Suprapubic skin (tissue), 4 donors: ENCODE results near the gene RENBP. TPM values are rescaled to one million over a fixed set of nuclear protein-coding genes. Genes with fewer than 3 reads are reported as not detected.

Experiments used
- DNase-seq, 2 donors: peaks; one replicate each; pipeline ENCODE4 v3.0.0-alpha.2; 2019; ENCODE audit warnings: low spot score in 2 of 2
- H3K27ac ChIP-seq: fragments of 200-600 bp; sonication (generic); one replicate; pipeline ENCODE4 v1.5.1; 2019
- H3K27me3 ChIP-seq: fragments of 200-600 bp; sonication (generic); one replicate; pipeline ENCODE4 v1.5.1; 2019
- H3K36me3 ChIP-seq: fragments of 200-600 bp; sonication (generic); one replicate; pipeline ENCODE4 v1.5.1; 2019
- H3K4me1 ChIP-seq: fragments of 200-600 bp; sonication (generic); one replicate; pipeline ENCODE4 v1.5.1; 2019
- H3K4me3 ChIP-seq: fragments of 200-600 bp; sonication (generic); one replicate; pipeline ENCODE4 v1.5.1; 2019; ENCODE audit warnings: mild to moderate bottlenecking
- H3K9me3 ChIP-seq: fragments of 200-600 bp; sonication (generic); one replicate; pipeline ENCODE4 v1.5.1; 2019
- EP300 ChIP-seq: sonication (generic); formaldehyde crosslinking; IDR thresholded peaks from one replicate; pipeline ENCODE4 v1.6.1; 2017; ENCODE audit warnings: antibody characterized with exemption
- POLR2A ChIP-seq, 2 donors: fragments of 450-650 bp; IDR thresholded peaks; one replicate each; pipeline ENCODE4 v1.6.1; 2017; ENCODE audit warnings: antibody characterized with exemption in 2 of 2, mild to moderate bottlenecking in 2 of 2, moderate library complexity in 2 of 2
- POLR2AphosphoS5 ChIP-seq, 3 donors: sonication (generic); formaldehyde crosslinking; IDR thresholded peaks; one replicate each; pipeline ENCODE4 v1.6.1; 2017; ENCODE audit warnings: antibody characterized with exemption in 3 of 3
- WGBS: methylation state at CpG from one replicate; pipeline ENCODE4 v1.1.5; 2018; 5-methylcytosine and 5-hydroxymethylcytosine counted together
- total RNA-seq, 4 donors: library from RNA; depleted of rRNA; stranded (reverse); fragments of >200 nt; gene quantifications; one replicate each; pipeline ENCODE4 v1.1.0, GENCODE V29; 2016
- TF ChIP-seq, protein P1 (sequence below), 2 donors: fragments of 200-600 bp in 1 of 2; fragments of 450-650 bp in 1 of 2; sonication (generic) in 1 of 2; IDR thresholded peaks; one replicate each; pipeline ENCODE4 v1.5.1; 2016 to 2019; ENCODE audit warnings: antibody characterized with exemption in 2 of 2, mild to moderate bottlenecking in 1 of 2, moderate library complexity in 1 of 2

The RENBP gene
- total RNA-seq, 4 donors from 2014 or later: 1.7 to 9.9 (median 4.6) TPM

DNA sequence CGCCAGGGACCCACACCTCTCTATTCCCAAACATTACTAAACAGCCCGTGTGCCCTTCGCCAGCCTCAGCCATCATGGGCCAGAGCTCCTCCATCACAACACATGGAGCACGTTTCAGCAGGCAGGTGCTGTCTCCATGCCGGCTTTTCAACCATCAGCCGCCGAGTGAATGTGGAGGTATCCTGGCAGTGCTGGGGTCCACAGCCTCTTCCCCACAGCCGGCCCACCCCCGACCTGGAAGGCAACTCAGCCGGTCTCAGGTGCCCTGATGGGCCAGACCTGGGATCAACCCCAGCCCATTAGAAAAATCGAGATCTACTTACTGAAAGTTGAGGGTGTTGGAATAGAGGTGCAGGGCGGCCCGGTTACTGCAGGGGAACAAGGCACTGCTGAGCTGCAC is 12.7 kb downstream of the RENBP start:
- Histone ChIP-seq H3K27ac (no peak overlapping the region), H3K27me3 (no peaks in the 10 kb centered on the region), H3K36me3 (peaks cover 18% of the 10 kb centered on the region), H3K9me3 (no peaks in the 10 kb centered on the region), H3K4me3 (no peak overlapping the region), H3K4me1 (peaks cover 35% of the 10 kb centered on the region)
- 94% methylated on average over 11 of the region's 13 CpGs for WGBS
- TF ChIP-seq EP300 (no peak), POLR2A (IDR thresholded peaks at IDR 0.05) (no peak), POLR2AphosphoS5 (IDR thresholded peaks at IDR 0.05) (no peak)
- TF ChIP-seq, protein P1, sequence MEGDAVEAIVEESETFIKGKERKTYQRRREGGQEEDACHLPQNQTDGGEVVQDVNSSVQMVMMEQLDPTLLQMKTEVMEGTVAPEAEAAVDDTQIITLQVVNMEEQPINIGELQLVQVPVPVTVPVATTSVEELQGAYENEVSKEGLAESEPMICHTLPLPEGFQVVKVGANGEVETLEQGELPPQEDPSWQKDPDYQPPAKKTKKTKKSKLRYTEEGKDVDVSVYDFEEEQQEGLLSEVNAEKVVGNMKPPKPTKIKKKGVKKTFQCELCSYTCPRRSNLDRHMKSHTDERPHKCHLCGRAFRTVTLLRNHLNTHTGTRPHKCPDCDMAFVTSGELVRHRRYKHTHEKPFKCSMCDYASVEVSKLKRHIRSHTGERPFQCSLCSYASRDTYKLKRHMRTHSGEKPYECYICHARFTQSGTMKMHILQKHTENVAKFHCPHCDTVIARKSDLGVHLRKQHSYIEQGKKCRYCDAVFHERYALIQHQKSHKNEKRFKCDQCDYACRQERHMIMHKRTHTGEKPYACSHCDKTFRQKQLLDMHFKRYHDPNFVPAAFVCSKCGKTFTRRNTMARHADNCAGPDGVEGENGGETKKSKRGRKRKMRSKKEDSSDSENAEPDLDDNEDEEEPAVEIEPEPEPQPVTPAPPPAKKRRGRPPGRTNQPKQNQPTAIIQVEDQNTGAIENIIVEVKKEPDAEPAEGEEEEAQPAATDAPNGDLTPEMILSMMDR (IDR thresholded peaks at IDR 0.05): no peak
- DNase-seq: no peak

GRCh38 chrX:153931151-153931550 is 13.3 kb downstream of the RENBP start:
- Histone ChIP-seq H3K4me1 (peaks cover 40% of the 10 kb centered on the region), H3K27me3 (no peaks in the 10 kb centered on the region), H3K4me3 (no peak overlapping the region), H3K9me3 (no peaks in the 10 kb centered on the region), H3K27ac (no peak overlapping the region), H3K36me3 (peaks cover 18% of the 10 kb centered on the region)
- TF ChIP-seq, protein P1 (IDR thresholded peaks at IDR 0.05): no peak
- no peak for TF ChIP-seq POLR2AphosphoS5 (IDR thresholded peaks at IDR 0.05)
- no peak for TF ChIP-seq POLR2A (IDR thresholded peaks at IDR 0.05)
- no peak for TF ChIP-seq EP300
- DNase-seq: no peak
- 76% methylated on average over 3 of the region's 8 CpGs for WGBS

- no peak for DNase-seq
- H3K27me3 ChIP-seq: no peaks in the 10 kb centered on the region
- H3K36me3 ChIP-seq: peaks cover 18% of the 10 kb centered on the region
- H3K4me3 ChIP-seq: no peak overlapping the region
- H3K9me3 ChIP-seq: no peaks in the 10 kb centered on the region
- TF ChIP-seq, protein P1 (IDR thresholded peaks at IDR 0.05): no peak
- TF ChIP-seq POLR2AphosphoS5 (IDR thresholded peaks at IDR 0.05) (no peak), EP300 (no peak), POLR2A (IDR thresholded peaks at IDR 0.05) (no peak)
- 88% methylated on average over 27 of the region's 31 CpGs for WGBS
- no peak overlapping the region for H3K27ac ChIP-seq
- peaks cover 37% of the 10 kb centered on the region for H3K4me1 ChIP-seq
Observed at GRCh38 chrX:153930011-153930910, 14.2 kb downstream of the RENBP start.

GRCh38 chrX:153929576-153929975 is 14.9 kb downstream of the RENBP start:
- Histone ChIP-seq H3K36me3 (peaks cover 18% of the 10 kb centered on the region), H3K4me1 (peaks cover 39% of the 10 kb centered on the region), H3K27me3 (no peaks in the 10 kb centered on the region), H3K9me3 (no peaks in the 10 kb centered on the region), H3K4me3 (no peak overlapping the region), H3K27ac (no peak overlapping the region)
- no peak for DNase-seq
- 87% methylated on average over 10 of the region's 10 CpGs for WGBS
- TF ChIP-seq POLR2A (IDR thresholded peaks at IDR 0.05): no peak

DNA sequence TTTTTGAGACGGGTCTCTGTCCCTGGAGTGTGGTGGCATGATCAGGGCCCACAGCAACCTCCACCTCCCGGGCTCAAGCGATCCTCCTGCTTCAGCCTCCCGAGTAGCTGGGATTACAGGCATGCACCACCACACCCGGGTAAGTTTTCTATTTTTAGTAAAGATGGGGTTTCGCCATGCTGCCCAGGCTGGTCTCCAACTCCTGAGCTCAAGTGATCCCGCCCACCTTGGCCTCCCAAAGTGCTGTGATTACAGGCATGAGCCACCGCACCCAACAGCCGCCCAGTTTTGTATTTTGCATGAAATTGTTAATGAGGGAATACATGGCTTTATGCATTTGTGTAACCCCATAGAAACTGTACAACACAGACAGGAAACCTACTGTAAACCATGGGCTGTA is 15.6 kb downstream of the RENBP start:
- H3K36me3 ChIP-seq: peaks cover 18% of the 10 kb centered on the region
- H3K4me3 ChIP-seq: peak overlapping the region; percentile 59
- no peak overlapping the region for H3K27ac ChIP-seq
- no peak for DNase-seq
- TF ChIP-seq POLR2A (IDR thresholded peaks at IDR 0.05) (no peak), POLR2AphosphoS5 (IDR thresholded peaks at IDR 0.05) (no peak), EP300 (no peak)
- TF ChIP-seq, protein P1 (IDR thresholded peaks at IDR 0.05): no peak
- H3K27me3 ChIP-seq: no peaks in the 10 kb centered on the region
- WGBS: 73% methylated on average over 9 of the region's 9 CpGs
- H3K4me1 ChIP-seq: peaks cover 43% of the 10 kb centered on the region
- H3K9me3 ChIP-seq: no peaks in the 10 kb centered on the region
